Measurements from ENCODE around the gene OBP2B.
"Not testable (repeated sequence)": the region's sequence is repeated elsewhere in the genome, so short reads cannot be mapped to it uniquely, and the experiment has no call there.

OBP2B gene

DNA sequence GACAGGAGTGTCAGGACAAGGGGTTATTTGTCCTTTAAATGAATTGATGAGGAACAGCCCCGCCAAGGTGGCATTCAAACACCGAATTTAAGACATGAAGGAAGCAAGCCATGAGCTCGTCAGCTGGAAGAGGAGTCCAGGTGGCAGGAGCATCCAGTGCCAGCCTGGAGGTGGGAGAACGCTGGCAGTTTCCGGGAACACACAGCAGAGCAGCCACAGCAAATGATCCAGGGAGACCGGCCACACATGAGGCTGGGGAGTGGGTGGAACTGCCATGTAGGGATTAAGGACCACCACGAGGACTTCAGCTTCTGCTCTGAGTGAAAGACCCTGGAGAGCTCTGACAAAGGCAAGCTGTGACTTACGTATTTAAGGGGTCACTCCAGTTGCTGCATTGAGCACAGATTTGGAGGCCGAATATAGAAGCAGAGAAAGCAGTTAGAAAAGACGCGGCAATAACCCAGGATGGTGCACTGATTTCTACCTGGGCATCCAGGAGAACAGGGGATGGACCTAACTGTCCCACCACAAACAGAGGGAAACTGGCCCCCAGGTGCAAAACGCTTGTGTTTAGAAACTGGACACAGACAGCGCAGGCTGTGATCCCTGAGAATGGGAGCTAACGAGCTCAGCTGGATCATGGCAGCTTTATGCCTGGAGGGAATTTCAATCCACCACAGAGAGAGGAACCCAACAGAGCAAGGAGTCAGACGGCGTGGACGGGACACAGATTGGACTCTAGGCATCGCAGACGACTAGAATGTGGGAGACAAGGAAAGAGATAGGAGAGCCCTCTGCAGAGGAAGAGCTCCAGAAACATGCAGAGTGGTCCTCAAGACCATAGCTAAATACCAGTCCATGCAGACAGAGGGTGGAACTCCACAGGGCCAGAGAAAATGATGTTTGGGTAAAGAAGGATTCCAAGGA lies 9.3 kb upstream of the OBP2B start:
- H3K27me3 ChIP-seq (ENCODE audit: control insufficient read depth, insufficient read depth, low read length) = peaks cover 20% of the 10 kb centered on the region
- H3K27ac ChIP-seq (ENCODE audit: low read depth, low read length); H3K4me3 ChIP-seq (ENCODE audit: low read depth, low read length); H3K9ac ChIP-seq (ENCODE audit: low read depth, low read length); H3K4me1 ChIP-seq (ENCODE audit: control insufficient read depth, insufficient read depth, low read length); H3K36me3 ChIP-seq (ENCODE audit: control insufficient read depth, insufficient read depth, low read length); H3K9me3 ChIP-seq (ENCODE audit: control insufficient read depth, insufficient read depth, low read length): not testable (repeated sequence)

DNA sequence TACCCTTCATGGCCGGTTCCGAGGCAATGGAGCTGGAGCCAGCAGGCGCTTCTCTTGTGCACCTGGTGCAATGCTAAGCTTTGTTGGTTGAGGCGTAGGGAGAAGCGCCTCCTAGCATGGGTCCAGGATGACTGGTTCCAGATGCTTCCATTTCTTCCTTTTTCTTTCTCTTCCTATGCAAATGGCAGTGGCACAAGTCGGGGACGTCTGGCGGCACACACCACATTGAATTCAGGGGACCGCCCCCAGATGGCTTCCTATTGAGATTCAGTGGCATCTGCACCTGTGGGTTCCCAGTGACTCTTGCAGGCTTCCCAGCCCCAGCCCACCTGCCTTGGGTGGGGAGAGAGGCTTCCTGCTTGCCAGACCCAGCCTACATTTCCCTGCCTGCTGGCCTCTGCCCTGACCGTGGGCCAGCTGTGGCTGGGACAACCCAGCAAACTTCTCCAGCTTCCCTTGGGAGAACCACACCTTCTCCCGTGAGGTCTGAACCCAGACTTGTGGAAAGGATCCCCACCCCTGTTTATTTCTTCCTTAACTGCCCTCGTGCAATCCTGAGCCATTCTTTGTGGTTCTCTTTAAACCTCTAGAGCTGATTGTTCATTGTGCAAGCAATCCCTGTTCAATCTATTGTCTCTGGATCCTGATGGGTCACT lies 8.4 kb upstream of the OBP2B start:
- H3K4me1 ChIP-seq (ENCODE audit: control insufficient read depth, insufficient read depth, low read length); H3K36me3 ChIP-seq (ENCODE audit: control insufficient read depth, insufficient read depth, low read length); H3K27ac ChIP-seq (ENCODE audit: low read depth, low read length); H3K9me3 ChIP-seq (ENCODE audit: control insufficient read depth, insufficient read depth, low read length); H3K4me3 ChIP-seq (ENCODE audit: low read depth, low read length); H3K9ac ChIP-seq (ENCODE audit: low read depth, low read length): not testable (repeated sequence)
- H3K27me3 ChIP-seq (ENCODE audit: control insufficient read depth, insufficient read depth, low read length) = peaks cover 24% of the 10 kb centered on the region

DNA sequence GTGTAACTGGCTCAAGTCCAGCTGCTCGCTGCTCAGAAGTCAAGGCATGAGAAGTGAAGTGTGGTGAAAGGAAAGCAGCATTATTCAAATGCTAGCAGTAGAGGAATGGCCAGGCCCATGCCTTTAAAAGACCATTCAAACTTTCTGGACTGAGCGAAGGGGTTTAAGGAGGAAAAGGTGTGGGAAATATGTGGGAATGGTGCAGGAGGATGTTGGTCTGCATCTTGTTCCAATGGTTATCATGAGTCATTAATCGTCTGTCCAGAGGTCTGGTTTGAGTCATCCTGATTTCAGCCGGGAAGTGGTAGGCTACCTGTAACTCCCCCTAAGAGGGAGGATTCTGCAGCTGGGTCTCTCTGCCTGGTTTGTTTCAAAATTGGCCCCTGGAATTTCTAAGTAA lies 5.2 kb upstream of the OBP2B start:
- not testable (repeated sequence) for H3K4me3 ChIP-seq (ENCODE audit: low read depth, low read length); H3K4me1 ChIP-seq (ENCODE audit: control insufficient read depth, insufficient read depth, low read length); H3K9ac ChIP-seq (ENCODE audit: low read depth, low read length); H3K27ac ChIP-seq (ENCODE audit: low read depth, low read length); H3K36me3 ChIP-seq (ENCODE audit: control insufficient read depth, insufficient read depth, low read length); H3K9me3 ChIP-seq (ENCODE audit: control insufficient read depth, insufficient read depth, low read length)
- peaks cover 44% of the 10 kb centered on the region for H3K27me3 ChIP-seq (ENCODE audit: control insufficient read depth, insufficient read depth, low read length)

DNA sequence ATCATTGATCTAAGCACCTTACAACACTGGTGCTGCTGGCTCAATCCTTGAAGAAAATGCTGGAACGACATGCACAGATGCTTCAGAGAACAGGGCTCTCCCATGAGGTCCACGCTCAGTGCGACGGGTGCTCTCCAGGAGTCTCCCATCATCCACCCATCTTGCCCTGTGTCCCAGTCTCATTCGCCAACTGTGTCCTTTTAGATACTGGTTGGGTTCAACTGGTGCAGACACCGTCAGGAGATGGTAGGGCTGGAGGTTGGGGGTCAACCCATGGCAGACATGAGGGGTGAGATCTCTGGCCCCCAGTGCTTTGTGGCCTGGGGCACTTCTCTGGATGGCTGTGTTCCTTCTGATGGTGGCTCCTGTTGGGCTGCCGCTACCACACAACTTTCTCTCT lies 1.6 kb upstream of the OBP2B start:
- Histone ChIP-seq H3K27me3 (ENCODE audit: control insufficient read depth, insufficient read depth, low read length) (peaks cover 51% of the 10 kb centered on the region), H3K36me3 (ENCODE audit: control insufficient read depth, insufficient read depth, low read length) (no peaks in the 10 kb centered on the region), H3K4me1 (ENCODE audit: control insufficient read depth, insufficient read depth, low read length) (no peaks in the 10 kb centered on the region), H3K9ac (ENCODE audit: low read depth, low read length) (no peak overlapping the region), H3K9me3 (ENCODE audit: control insufficient read depth, insufficient read depth, low read length) (no peaks in the 10 kb centered on the region), H3K4me3 (ENCODE audit: low read depth, low read length) (no peak overlapping the region), H3K27ac (ENCODE audit: low read depth, low read length) (no peak overlapping the region)

GRCh38 chr9:133210202-133210532 lies 1.1 kb upstream of the OBP2B start:
- no peaks in the 10 kb centered on the region for H3K4me1 ChIP-seq (ENCODE audit: control insufficient read depth, insufficient read depth, low read length)
- H3K9me3 ChIP-seq (ENCODE audit: control insufficient read depth, insufficient read depth, low read length) = no peaks in the 10 kb centered on the region
- no peak overlapping the region for H3K9ac ChIP-seq (ENCODE audit: low read depth, low read length)
- peaks cover 51% of the 10 kb centered on the region for H3K27me3 ChIP-seq (ENCODE audit: control insufficient read depth, insufficient read depth, low read length)
- H3K27ac ChIP-seq (ENCODE audit: low read depth, low read length) = no peak overlapping the region
- H3K4me3 ChIP-seq (ENCODE audit: low read depth, low read length) = no peak overlapping the region
- no peaks in the 10 kb centered on the region for H3K36me3 ChIP-seq (ENCODE audit: control insufficient read depth, insufficient read depth, low read length)

DNA sequence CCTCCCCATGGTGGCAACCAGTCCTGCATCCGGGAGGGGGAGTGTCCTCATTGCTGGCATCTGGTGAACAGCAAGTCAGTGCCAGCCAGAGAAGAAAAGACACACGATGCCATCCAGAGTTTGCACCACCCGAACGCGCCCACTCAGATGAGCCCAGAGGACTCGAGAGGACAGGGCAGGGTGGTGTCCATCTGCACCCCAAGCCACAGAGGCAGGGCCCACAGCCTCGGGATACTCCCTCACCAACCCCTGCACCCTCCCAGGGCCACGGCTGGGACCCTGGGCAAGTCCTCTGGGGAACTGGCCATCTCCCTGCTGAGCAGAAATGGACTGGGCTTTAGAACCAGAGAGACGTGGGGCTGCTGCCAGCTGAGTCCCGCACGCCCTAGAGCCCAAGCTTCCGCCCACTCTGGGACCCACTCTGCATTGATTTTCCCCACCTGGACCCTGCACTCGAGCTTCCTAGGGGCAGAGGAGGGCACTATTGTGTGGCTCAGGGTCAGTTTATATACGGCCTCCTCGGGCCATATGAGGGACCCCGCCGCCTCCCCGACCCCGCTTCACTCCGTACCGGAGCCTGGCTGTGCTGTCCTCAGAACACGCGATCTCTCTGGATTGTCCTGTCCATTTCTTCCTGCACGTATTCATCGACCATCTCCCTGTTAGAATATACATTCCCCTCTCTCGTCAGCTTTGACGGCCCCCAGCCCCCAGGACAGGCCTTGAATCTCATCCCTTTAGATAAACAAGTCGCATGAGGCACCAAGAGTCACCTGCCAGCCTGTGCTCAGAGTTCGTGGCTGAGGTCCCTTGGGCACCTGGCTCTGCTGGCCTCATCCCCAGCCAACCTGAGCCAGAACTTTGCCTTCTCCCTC lies 514 bp upstream of the OBP2B start:
- H3K27me3 ChIP-seq (ENCODE audit: control insufficient read depth, insufficient read depth, low read length) = peaks cover 51% of the 10 kb centered on the region
- not testable (repeated sequence) for H3K4me1 ChIP-seq (ENCODE audit: control insufficient read depth, insufficient read depth, low read length)

DNA sequence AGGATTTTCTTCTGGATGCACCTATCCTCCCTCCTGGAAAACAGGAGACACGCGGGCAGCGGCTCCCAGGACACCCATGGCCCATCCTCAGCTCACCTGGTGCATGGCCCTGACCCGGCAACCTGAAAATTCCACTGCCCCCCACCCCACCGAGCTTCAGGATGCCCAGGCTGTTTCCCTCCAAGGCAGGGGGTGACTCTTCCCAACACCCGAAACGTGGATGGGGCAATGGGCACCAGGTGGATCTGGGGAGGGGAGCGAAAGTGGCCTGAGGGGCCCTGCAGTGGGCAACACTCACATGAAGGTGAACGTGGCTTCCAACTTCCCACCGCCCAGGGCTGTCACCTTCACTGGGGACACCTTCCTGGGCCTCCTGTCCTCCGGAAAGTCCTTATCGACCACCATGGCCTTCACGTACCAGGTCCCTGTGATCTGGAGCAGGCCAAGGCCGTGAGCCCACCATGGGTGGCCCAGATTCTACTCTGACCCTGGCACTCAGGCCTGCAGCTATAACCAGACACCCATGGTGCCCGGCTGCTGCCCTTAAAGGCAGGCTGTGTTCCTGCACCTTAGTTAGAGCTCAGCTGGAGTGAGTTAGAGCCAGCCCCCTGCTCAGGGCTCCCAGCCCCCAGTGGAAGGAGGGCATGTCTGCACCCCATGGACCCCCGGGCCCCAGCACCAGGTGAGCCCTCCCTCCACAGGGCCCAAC lies 725 bp downstream of the OBP2B start:
- not testable (repeated sequence) for H3K4me1 ChIP-seq (ENCODE audit: control insufficient read depth, insufficient read depth, low read length); H3K27ac ChIP-seq (ENCODE audit: low read depth, low read length); H3K4me3 ChIP-seq (ENCODE audit: low read depth, low read length); H3K9me3 ChIP-seq (ENCODE audit: control insufficient read depth, insufficient read depth, low read length); H3K36me3 ChIP-seq (ENCODE audit: control insufficient read depth, insufficient read depth, low read length); H3K9ac ChIP-seq (ENCODE audit: low read depth, low read length)
- peaks cover 42% of the 10 kb centered on the region for H3K27me3 ChIP-seq (ENCODE audit: control insufficient read depth, insufficient read depth, low read length)

More for the DNA sequence above, 514 bp upstream of the OBP2B start:
- H3K36me3 ChIP-seq (ENCODE audit: control insufficient read depth, insufficient read depth, low read length); H3K9ac ChIP-seq (ENCODE audit: low read depth, low read length); H3K9me3 ChIP-seq (ENCODE audit: control insufficient read depth, insufficient read depth, low read length); H3K27ac ChIP-seq (ENCODE audit: low read depth, low read length); H3K4me3 ChIP-seq (ENCODE audit: low read depth, low read length): not testable (repeated sequence)

DNA sequence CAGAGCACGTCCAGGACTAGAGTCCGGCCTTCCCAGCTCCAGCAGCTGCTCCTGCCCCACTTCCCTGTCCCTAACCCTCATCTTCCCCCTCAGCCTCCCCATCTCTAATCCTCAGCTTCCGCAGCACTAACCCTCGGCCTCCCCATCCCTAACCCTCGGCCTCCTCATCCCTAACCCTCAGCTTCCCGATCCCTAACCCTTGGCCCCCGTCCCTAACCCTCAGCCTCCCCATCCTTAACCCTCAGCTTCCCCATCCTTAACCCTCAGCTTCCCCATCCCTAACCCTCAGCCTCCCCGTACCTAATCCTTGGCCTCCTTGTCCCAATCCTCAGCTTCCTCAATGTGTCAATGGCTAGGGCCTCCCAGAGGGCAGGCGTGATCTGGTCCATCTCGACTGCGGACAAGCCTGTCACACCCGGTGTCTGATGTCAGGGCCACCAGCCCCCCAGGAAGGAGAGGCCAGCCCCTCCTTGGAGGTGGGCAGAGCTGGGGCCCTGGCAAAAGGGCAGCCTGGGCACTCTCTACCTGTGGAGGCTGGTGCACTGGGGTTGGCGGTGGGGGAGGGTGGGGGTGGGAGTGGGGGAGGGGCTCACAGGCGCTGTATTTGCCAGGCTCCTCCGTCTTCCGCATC lies 1.4 kb downstream of the OBP2B start:
- H3K4me1 ChIP-seq (ENCODE audit: control insufficient read depth, insufficient read depth, low read length) = no peaks in the 10 kb centered on the region
- no peaks in the 10 kb centered on the region for H3K36me3 ChIP-seq (ENCODE audit: control insufficient read depth, insufficient read depth, low read length)
- H3K9ac ChIP-seq (ENCODE audit: low read depth, low read length) = no peak overlapping the region
- no peak overlapping the region for H3K27ac ChIP-seq (ENCODE audit: low read depth, low read length)
- H3K27me3 ChIP-seq (ENCODE audit: control insufficient read depth, insufficient read depth, low read length) = peaks cover 39% of the 10 kb centered on the region
- no peaks in the 10 kb centered on the region for H3K9me3 ChIP-seq (ENCODE audit: control insufficient read depth, insufficient read depth, low read length)
- H3K4me3 ChIP-seq (ENCODE audit: low read depth, low read length) = no peak overlapping the region

DNA sequence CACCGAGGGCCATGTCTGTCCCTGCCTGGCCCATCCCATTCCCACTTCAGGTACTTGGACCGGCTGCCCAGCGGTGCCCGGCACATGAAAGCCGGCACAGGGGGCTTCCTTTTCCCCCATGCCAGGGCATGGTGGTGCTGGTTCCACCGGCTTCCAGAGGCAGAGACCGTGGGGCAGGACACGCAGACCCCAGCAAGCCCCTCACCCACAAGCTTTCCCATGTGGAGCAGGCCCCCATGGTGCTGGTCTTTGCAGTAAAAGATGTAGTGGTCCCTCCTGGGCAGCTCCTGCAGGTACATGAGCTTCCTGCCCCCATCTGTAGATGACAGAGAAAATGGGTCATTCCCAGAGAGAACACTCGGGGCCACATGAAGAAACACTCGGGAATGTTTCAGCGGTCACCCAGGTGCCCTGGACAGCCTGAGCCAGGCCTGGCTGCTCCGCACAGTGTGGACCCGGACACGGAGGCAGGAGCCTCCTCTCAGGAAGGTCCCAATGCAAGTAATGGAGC lies 2.0 kb downstream of the OBP2B start:
- Histone ChIP-seq H3K27me3 (ENCODE audit: control insufficient read depth, insufficient read depth, low read length) (peaks cover 39% of the 10 kb centered on the region), H3K4me3 (ENCODE audit: low read depth, low read length) (no peak overlapping the region), H3K9me3 (ENCODE audit: control insufficient read depth, insufficient read depth, low read length) (no peaks in the 10 kb centered on the region), H3K4me1 (ENCODE audit: control insufficient read depth, insufficient read depth, low read length) (no peaks in the 10 kb centered on the region), H3K27ac (ENCODE audit: low read depth, low read length) (no peak overlapping the region), H3K36me3 (ENCODE audit: control insufficient read depth, insufficient read depth, low read length) (no peaks in the 10 kb centered on the region), H3K9ac (ENCODE audit: low read depth, low read length) (no peak overlapping the region)
